Skin epidermis (tissue), 12 donors: Measurements from ENCODE around the gene RTEL1.

Experiments used
- H3K27ac ChIP-seq, 21 experiments: fragments of 200-600 bp; sonication (generic) in 11 of 21; one replicate each; pipeline ENCODE4 v1.5.0; 2020; ENCODE audit warnings: mild to moderate bottlenecking in 3 of 21, inconsistent platforms in 2 of 21, moderate library complexity in 2 of 21
- H3K4me3 ChIP-seq, 7 experiments: fragments of 200-600 bp; sonication (generic) in 2 of 7; one replicate each; pipeline ENCODE4 v1.5.0; 2020; ENCODE audit warnings: inconsistent platforms in 2 of 7, mild to moderate bottlenecking in 2 of 7, moderate library complexity in 1 of 7

The RTEL1 gene

GRCh38 chr20:63681609-63682142 is 23.6 kb downstream of the RTEL1 start:
- Histone ChIP-seq H3K27ac (peak overlapping the region in 20 of 21 experiments; percentile 4 to 94 (median 76)), H3K4me3 (no peak overlapping the region)

GRCh38 chr20:63682384-63683139 is 24.4 kb downstream of the RTEL1 start:
- H3K4me3 ChIP-seq, result no peak overlapping the region
- peak overlapping the region; percentile 23 to 94 (median 77) for H3K27ac ChIP-seq

DNA sequence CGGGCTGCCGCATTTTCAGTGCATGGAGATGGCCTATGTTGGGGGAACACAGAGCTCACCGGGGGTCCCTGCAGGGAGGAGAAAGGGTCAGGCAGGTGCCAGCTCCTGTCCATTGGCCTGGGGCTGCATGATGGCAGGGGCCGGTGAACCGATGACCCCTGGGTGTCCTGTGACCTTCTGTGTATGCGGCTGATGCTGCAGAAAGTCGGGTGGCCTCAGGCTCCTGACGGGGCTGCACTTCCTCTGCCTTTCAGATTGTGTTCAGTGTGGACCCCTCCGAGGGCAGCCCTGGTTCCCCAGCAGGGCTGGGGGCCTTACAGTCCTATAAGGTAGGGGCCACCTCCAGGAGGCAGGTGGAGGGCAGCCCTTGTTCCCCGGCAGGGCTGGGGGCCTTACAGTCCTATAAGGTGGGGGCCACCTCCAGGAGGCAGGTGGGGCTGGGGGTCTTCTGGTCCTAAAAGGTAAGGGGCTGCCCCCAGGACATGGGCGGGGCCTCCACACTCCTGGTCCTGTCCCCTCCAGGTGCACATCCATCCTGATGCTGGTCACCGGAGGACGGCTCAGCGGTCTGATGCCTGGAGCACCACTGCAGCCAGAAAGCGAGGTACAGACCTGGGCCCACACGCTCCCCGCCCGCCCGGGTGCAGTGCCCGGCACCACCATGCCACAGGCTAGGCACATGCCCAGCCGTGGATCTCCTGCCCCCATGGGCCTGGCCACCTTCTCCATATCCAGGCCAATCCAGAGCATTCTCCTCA is 27.3 kb downstream of the RTEL1 start:
- Histone ChIP-seq H3K4me3 (no peak overlapping the region), H3K27ac (peak overlapping the region in 20 of 21 experiments; percentile 29 to 95 (median 83))

DNA sequence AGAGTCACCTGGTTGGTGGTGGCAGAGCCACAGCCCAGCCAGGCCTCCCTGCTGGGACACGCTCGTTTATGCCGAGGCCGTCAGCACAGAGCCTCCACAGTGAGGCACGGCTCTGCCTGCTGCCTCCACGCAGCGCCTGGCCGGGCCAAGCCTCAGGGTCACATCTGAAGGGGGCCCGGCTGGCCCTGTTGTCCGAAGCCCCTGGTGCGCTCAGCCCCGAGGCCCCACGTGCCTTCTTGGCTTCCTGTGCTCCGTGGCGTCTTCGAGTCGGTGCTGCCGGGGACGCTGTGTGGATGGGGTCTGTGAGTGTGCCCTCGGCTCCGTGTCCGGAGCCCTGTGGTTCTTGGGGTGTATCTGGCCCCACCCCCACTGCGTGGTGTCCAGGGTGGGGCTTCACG is 28.0 kb downstream of the RTEL1 start:
- H3K4me3 ChIP-seq, result no peak overlapping the region
- peak overlapping the region; percentile 29 to 95 (median 82) for H3K27ac ChIP-seq

DNA sequence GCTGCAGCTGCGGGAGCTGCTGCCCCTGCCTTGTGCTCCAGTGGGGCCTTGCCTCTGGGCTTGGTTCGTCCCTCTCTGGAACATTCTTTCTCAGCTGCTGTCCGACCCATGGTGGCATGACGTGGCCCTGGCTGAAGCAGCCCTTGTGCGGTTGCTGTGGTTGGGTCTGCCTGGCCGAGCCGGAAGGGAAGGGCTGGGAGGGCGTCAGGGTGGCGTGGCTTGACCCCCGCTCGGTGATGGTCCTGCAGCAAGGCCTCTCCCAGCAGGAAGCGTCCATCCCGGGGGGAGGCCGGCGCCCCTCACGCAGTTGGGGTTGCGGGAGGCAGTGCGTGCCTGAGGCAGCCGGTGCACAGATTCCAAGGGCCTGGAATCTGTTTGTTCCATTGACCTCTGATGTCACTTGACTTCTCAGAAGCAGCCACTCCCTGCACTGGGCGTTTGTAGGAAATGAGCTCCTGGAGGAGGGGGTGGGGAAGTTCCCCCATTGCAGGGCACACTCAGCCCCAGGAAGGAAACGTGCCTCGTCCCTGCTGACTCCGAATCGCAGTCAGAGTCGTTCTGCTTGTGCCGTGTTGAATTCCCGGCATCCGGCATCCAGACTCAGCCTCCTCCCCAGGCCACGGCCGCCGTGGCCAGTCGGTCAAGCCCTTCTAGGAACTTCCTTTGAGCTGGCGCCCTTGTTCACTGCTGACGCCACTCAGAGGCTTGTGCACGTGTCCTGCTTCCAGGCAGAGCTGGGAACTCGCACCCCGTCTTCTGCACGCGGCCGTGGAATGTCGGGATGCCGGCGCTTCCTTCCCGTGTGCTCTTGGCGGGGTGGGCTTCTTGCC is 28.6 kb downstream of the RTEL1 start:
- Histone ChIP-seq H3K4me3 (no peak overlapping the region), H3K27ac (peak overlapping the region; percentile 29 to 95 (median 82))

DNA sequence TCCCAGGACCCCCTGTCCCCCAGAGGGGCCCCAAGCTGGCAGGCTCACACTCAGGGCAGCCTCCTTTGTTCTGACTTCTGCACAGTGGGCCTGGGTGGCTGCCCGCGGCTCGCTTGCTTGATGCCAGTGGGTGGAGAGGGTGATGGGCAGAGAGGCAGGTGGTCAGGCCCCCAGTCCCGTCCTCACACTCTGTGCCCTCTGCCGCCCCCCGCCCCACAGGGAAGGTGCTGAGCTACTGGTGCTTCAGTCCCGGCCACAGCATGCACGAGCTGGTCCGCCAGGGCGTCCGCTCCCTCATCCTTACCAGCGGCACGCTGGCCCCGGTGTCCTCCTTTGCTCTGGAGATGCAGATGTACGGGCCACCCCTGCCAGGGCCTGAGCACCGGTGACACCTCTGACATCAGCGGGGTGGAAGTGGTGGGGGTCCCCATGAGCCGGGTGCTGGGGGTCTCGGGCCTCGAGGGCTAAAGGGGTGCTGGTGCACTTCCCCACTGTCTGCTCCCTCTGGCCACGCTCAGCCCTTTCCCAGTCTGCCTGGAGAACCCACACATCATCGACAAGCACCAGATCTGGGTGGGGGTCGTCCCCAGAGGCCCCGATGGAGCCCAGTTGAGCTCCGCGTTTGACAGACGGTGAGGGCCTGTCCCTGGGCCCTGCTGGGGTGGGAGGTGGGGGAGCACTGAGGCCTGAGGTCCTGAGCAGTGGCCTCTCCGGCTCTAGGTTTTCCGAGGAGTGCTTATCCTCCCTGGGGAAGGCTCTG is 29.5 kb downstream of the RTEL1 start:
- Histone ChIP-seq H3K27ac (peak overlapping the region; percentile 23 to 95 (median 82)), H3K4me3 (no peak overlapping the region)

DNA sequence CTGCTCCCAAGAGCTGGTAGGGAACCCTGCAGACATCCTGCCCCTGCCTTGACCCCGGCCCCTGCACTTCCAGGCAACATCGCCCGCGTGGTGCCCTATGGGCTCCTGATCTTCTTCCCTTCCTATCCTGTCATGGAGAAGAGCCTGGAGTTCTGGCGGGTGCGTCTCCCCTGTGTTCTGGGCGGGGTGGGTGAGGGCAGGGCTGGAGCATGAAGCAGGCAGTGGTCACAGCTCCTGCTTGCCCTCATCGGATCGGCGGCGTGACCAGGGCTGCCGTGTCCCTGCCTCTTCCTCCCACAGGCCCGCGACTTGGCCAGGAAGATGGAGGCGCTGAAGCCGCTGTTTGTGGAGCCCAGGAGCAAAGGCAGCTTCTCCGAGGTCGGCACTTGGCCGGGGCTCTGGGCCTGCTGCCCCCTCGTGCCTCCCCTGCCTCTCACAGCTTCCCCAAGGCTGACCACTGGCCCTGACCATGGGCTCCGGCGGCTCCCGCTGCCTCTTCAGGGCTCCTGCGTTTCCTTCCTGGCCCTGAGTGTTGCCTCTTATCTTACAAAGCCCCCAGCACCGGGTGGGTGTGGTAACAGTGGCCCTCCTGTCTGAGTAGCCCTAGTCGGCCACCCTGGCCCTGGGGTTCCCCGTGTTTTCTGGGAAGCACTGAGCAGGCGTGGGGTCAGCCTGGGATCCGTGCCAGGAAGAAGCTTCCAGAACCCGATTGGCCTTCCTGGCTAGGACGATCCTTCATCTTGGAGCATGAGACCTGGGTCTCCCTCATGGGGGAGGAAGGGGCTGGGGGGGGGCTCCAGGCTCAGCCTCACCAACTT is 30.3 kb downstream of the RTEL1 start:
- Histone ChIP-seq H3K4me3 (no peak overlapping the region), H3K27ac (peak overlapping the region in 17 of 21 experiments; percentile 16 to 95 (median 84))

- Histone ChIP-seq H3K4me3 (no peak overlapping the region), H3K27ac (peak overlapping the region in 13 of 21 experiments; percentile 10 to 95 (median 82))
These were observed 31.2 kb downstream of the RTEL1 start for GRCh38 chr20:63689046-63690002.

DNA sequence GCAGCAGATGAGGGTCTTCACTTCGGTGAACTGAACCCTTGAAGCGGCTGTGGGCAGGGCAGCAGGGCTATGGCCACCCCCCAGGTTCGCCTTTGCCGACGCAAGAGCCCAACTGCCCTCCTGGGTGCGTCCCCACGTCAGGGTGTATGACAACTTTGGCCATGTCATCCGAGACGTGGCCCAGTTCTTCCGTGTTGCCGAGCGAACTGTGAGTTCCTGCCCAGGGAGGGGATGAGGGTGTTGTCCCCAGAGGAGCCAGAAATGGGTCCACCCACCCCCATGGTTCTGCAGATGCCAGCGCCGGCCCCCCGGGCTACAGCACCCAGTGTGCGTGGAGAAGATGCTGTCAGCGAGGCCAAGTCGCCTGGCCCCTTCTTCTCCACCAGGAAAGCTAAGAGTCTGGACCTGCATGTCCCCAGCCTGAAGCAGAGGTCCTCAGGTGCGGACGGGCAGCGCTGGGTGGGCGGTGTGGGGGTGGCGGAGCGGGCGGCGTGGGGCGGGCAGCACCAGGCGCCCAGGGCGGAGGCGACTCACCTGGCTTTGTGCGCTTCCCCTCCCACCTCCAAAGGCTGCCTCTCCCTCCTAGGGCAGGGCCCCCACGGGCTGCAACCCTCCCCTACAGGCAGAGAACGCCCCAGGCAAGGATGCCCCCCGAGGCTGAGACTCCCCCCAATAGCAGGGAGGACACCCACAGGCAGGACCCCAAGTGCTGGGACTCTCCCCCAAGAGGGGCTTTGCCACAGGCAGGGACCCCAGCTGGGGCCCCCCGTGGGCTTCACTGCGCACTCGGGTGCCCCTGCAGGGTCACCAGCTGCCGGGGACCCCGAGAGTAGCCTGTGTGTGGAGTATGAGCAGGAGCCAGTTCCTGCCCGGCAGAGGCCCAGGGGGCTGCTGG is 32.1 kb downstream of the RTEL1 start:
- Histone ChIP-seq H3K27ac (peak overlapping the region in 8 of 21 experiments; percentile 41 to 95 (median 85)), H3K4me3 (no peak overlapping the region)

DNA sequence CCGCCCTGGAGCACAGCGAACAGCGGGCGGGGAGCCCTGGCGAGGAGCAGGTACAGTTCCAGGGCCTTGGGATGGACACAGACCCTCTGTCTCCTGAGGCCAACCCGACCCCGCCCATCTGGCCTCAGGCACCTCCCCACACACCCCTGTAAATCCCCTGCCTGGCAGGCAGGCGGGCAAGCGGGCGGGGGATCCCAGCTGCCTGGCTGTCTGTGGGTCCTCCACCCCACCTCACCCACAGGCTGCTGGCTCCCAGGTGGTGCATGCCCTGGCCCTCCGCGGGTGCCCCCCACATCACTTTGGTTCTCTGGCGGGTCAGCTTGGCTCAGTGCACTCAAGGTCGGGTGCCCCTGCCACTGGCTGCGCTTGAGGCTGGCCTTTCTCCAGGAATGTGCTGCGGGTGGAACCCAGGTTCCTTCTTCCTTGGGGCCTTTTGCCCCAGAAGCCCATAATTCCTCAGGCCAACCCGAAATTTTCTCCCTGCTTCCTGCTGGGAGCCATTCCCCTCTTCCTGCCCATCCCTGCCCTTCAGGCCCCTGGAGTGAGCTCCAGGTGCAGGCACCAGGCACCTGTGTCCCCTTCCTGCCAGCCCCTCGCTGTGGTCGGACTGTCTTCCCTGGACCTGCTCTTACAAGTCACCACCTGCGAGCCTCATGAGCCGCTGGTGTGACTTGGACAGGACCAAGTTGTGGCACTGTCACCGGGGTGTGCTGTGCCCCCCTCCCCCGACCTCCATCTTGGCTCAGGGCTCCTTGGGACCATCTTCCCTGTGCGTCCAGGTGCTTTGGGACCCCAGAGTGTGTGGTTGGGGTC is 33.0 kb downstream of the RTEL1 start:
- Histone ChIP-seq H3K27ac (peak overlapping the region in 8 of 21 experiments; percentile 41 to 94 (median 71)), H3K4me3 (no peak overlapping the region)

GRCh38 chr20:63691711-63692435 is 33.8 kb downstream of the RTEL1 start:
- Histone ChIP-seq H3K27ac (peak overlapping the region in 10 of 21 experiments; percentile 33 to 94 (median 66)), H3K4me3 (no peak overlapping the region)

- Histone ChIP-seq H3K27ac (peak overlapping the region in 10 of 21 experiments; percentile 36 to 94 (median 66)), H3K4me3 (no peak overlapping the region)
These were observed 34.4 kb downstream of the RTEL1 start for GRCh38 chr20:63692436-63693082.

- Histone ChIP-seq H3K4me3 (no peak overlapping the region), H3K27ac (peak overlapping the region in 5 of 21 experiments; percentile 10 to 94 (median 73))
These were observed 35.1 kb downstream of the RTEL1 start for GRCh38 chr20:63693083-63693732.
